ELF-1 (cell line): ENCODE results near the gene AIFM2.
"Not testable (repeated sequence)": the region's sequence is repeated elsewhere in the genome, so short reads cannot be mapped to it uniquely, and the experiment has no call there.

Source experiments
- DNase-seq: peaks from one replicate; pipeline ENCODE4 v3.0.0-alpha.2; 2016; ENCODE audit warnings: low read depth, low spot score

Gene AIFM2

GRCh38 chr10:70132098-70133029 lies at the start of gene AIFM2:
Gene AIFM2 (minus strand): TSS chr10:70132825. CDS start chr10:70124084, 8,741 bp downstream.
- peak; percentile 86 for DNase-seq

- DNase-seq: not testable (repeated sequence)
Measured at GRCh38 chr10:70179209-70179608, 46.6 kb upstream of the AIFM2 start.

- no peak for DNase-seq
Measured at GRCh38 chr10:70178139-70178725, 45.6 kb upstream of the AIFM2 start.

GRCh38 chr10:70176441-70176840 lies 43.8 kb upstream of the AIFM2 start:
- DNase-seq: no peak

GRCh38 chr10:70175516-70175915 lies 42.9 kb upstream of the AIFM2 start:
- no peak for DNase-seq

GRCh38 chr10:70174058-70174741 lies 41.6 kb upstream of the AIFM2 start:
- no peak for DNase-seq

- DNase-seq: peak; percentile 47
Measured at GRCh38 chr10:70169649-70170364, 37.2 kb upstream of the AIFM2 start.

GRCh38 chr10:70169011-70169410 lies 36.4 kb upstream of the AIFM2 start:
- DNase-seq: no peak

GRCh38 chr10:70167246-70167645 lies 34.6 kb upstream of the AIFM2 start:
- no peak for DNase-seq

- DNase-seq: no peak
Measured at GRCh38 chr10:70166394-70166793, 33.8 kb upstream of the AIFM2 start.

GRCh38 chr10:70164163-70164562 lies 31.5 kb upstream of the AIFM2 start:
- no peak for DNase-seq

GRCh38 chr10:70163448-70163847 lies 30.8 kb upstream of the AIFM2 start:
- no peak for DNase-seq

- no peak for DNase-seq
Measured at GRCh38 chr10:70162892-70163201, 30.2 kb upstream of the AIFM2 start.

GRCh38 chr10:70162151-70162891 lies 29.7 kb upstream of the AIFM2 start:
- no peak for DNase-seq

GRCh38 chr10:70160798-70161197 lies 28.2 kb upstream of the AIFM2 start:
- no peak for DNase-seq

GRCh38 chr10:70159366-70159765 lies 26.7 kb upstream of the AIFM2 start:
- not testable (repeated sequence) for DNase-seq

GRCh38 chr10:70158113-70158512 lies 25.5 kb upstream of the AIFM2 start:
- no peak for DNase-seq

GRCh38 chr10:70155255-70155838 lies 22.7 kb upstream of the AIFM2 start:
- no peak for DNase-seq

- DNase-seq: no peak
Measured at GRCh38 chr10:70148516-70148915, 15.9 kb upstream of the AIFM2 start.

GRCh38 chr10:70147259-70147625 lies 14.6 kb upstream of the AIFM2 start:
- no peak for DNase-seq
